Endothelial cell of umbilical vein (primary cell): ENCODE measurements around the gene ZNF33B. TPM values are rescaled to one million over a fixed set of nuclear protein-coding genes. Genes with fewer than 3 reads are reported as not detected.

ENCODE experiments used
- BruUV-seq: library from RNA; stranded (reverse); fragments of 400-500 nt; replicated peaks from 2 replicates; lab custom pipeline; 2021; lab: Mats Ljungman, UMichigan
- CTCF ChIA-PET: fragments of 300-600, 350-600 bp; sonication (Branson Sonifier 250); formaldehyde crosslinking; loops from one replicate; lab custom pipeline; 2021; ENCODE audit warnings: antibody characterized with exemption, inconsistent platforms; lab: Charles Lee
- POLR2A ChIA-PET: fragments of 300-600, 350-600 bp; sonication (Branson Sonifier 250); formaldehyde crosslinking; loops from one replicate; lab custom pipeline; 2021; ENCODE audit warnings: antibody characterized with exemption, inconsistent platforms; lab: Charles Lee
- DNase-seq: peaks from one replicate; pipeline ENCODE4 v3.0.0-alpha.2; 2011; ENCODE audit warnings: low read depth, low spot score
- FAIRE-seq: peaks from 2 replicates; lab custom pipeline; 2011; peaks lifted over from hg19 to GRCh38; lab: Jason Lieb, UNC
- H2AFZ ChIP-seq: 2 replicates; pipeline ENCODE4 v1.6.0; 2012; ENCODE audit warnings: low read depth, low read length, control low read depth, inconsistent platforms
- H3K27ac ChIP-seq: 2 replicates; pipeline ENCODE4 v1.5.1; 2011; ENCODE audit warnings: low read depth, mild to moderate bottlenecking, control low read depth, low read length, moderate library complexity; ENCODE audit not compliant: insufficient read depth
- H3K27me3 ChIP-seq, 2 experiments: 2 replicates each; pipeline versions ENCODE4 v1.6.0 to v1.6.1; 2011; ENCODE audit warnings: low read length in 2 of 2, mixed read lengths in 1 of 2; ENCODE audit not compliant: control insufficient read depth in 2 of 2, insufficient read depth in 2 of 2
- H3K36me3 ChIP-seq, 2 experiments: 2 replicates in 1 of 2; 3 replicates in 1 of 2; pipeline ENCODE4 v1.5.1; 2011; ENCODE audit warnings: low read length in 2 of 2, mild to moderate bottlenecking in 1 of 2, moderate library complexity in 1 of 2; ENCODE audit not compliant: control insufficient read depth in 2 of 2, insufficient read depth in 2 of 2; ENCODE audit errors: extremely low read depth in 1 of 2
- H3K4me1 ChIP-seq: 3 replicates; pipeline ENCODE4 v1.5.1; 2011; ENCODE audit warnings: mild to moderate bottlenecking, low read length; ENCODE audit not compliant: control insufficient read depth, insufficient read depth; ENCODE audit errors: extremely low read depth
- H3K4me2 ChIP-seq: 2 replicates; pipeline ENCODE4 v1.6.1; 2011; ENCODE audit warnings: low read length, control low read depth, mixed read lengths; ENCODE audit not compliant: insufficient read depth
- H3K4me3 ChIP-seq, 3 experiments: fragments of 200-600 bp in 1 of 3; sonication (generic), shearing (Covaris generic) in 1 of 3; replicated peaks in 1 of 3; 2 replicates each; pipeline ENCODE4 v1.5.1; 2011 to 2016; ENCODE audit warnings: control low read depth in 3 of 3, low read length in 3 of 3, mild to moderate bottlenecking in 2 of 3, inconsistent platforms in 1 of 3, low read depth in 1 of 3, moderate library complexity in 1 of 3; ENCODE audit not compliant: insufficient read depth in 1 of 3
- H3K79me2 ChIP-seq: 2 replicates; pipeline ENCODE4 v1.6.0; 2012; ENCODE audit warnings: low read length, inconsistent platforms; ENCODE audit not compliant: control insufficient read depth, insufficient read depth
- H3K9ac ChIP-seq: replicated peaks from 2 replicates; pipeline ENCODE3; 2011; ENCODE audit warnings: low read length, control low read depth; ENCODE audit not compliant: insufficient read depth; ENCODE audit errors: extremely low read depth
- H3K9me1 ChIP-seq: replicated peaks from 3 replicates; pipeline ENCODE4 v1.6.0; 2011; ENCODE audit warnings: mild to moderate bottlenecking, low read length; ENCODE audit not compliant: control insufficient read depth, insufficient read depth; ENCODE audit errors: extremely low read depth
- H3K9me3 ChIP-seq: replicated peaks from 2 replicates; pipeline ENCODE4 v1.5.1; 2012; ENCODE audit warnings: low read length, inconsistent platforms; ENCODE audit not compliant: control insufficient read depth, insufficient read depth
- H4K20me1 ChIP-seq: replicated peaks from 2 replicates; pipeline ENCODE3; 2011; ENCODE audit warnings: mild to moderate bottlenecking, low read length; ENCODE audit not compliant: control insufficient read depth, insufficient read depth; ENCODE audit errors: extremely low read depth
- EZH2 ChIP-seq: IDR thresholded peaks from 2 replicates; pipeline ENCODE4 v1.6.1; 2012; ENCODE audit warnings: borderline replicate concordance, low read depth, mild to moderate bottlenecking, moderate library complexity, low read length, inconsistent platforms; ENCODE audit not compliant: severe bottlenecking
- FOS ChIP-seq: IDR thresholded peaks from 2 replicates; pipeline ENCODE4 v1.6.1; 2011; ENCODE audit warnings: mild to moderate bottlenecking, low read length, moderate library complexity, borderline replicate concordance; ENCODE audit not compliant: insufficient read depth
- GATA2 ChIP-seq: IDR thresholded peaks from 2 replicates; pipeline ENCODE4 v1.7.0; 2011; ENCODE audit warnings: low read depth, mild to moderate bottlenecking, moderate library complexity, mixed read lengths, low read length; ENCODE audit not compliant: insufficient read length, insufficient read depth
- JUN ChIP-seq: IDR thresholded peaks from 2 replicates; pipeline ENCODE4 v1.6.1; 2011; ENCODE audit warnings: borderline replicate concordance, low read depth; ENCODE audit not compliant: insufficient read length, insufficient read depth
- MAX ChIP-seq: IDR thresholded peaks from 2 replicates; pipeline ENCODE4 v1.6.1; 2011; ENCODE audit not compliant: insufficient read depth, insufficient read length
- MYC ChIP-seq: IDR thresholded peaks from one replicate; pipeline ENCODE4 v1.6.1; 2011; ENCODE audit warnings: mild to moderate bottlenecking, low read depth, low read length
- POLR2A ChIP-seq: IDR thresholded peaks from 2 replicates; pipeline ENCODE4 v1.6.1; 2012; ENCODE audit warnings: low read depth, mild to moderate bottlenecking, control low read depth, low read length
- POLR2AphosphoS5 ChIP-seq: IDR thresholded peaks from 2 replicates; pipeline ENCODE4 v1.6.1; 2012; ENCODE audit warnings: low read depth, mild to moderate bottlenecking, control low read depth, low read length, moderate library complexity; ENCODE audit not compliant: insufficient read depth
- dilution Hi-C: fragments of 300-500 bp; cut with MboI; formaldehyde crosslinking; loops from one replicate; pipeline ENCODE4 v1.15.0; 2019; ENCODE audit warnings: low sequenced_read_pairs; ENCODE audit not compliant: extremely low pct_ligation_motif_present
- intact Hi-C: fragments of 100-400 bp; cut with micrococcal nuclease; formaldehyde crosslinking; loops from one replicate; pipeline ENCODE4 v1.10.0; 2022
- polyA plus RNA-seq, 4 experiments: library from polyadenylated mRNA; depleted of rRNA in 3 of 4; stranded (reverse) in 3 of 4; unstranded in 1 of 4; fragments of >200 nt; gene quantifications; 2 replicates each; pipeline versions ENCODE4 v1.2.1 to v1.2.3, GENCODE V29; 2011 to 2012; ENCODE audit warnings: missing spikeins in 1 of 4
- total RNA-seq: library from RNA; stranded (reverse); gene quantifications from 2 replicates; pipeline ENCODE4 v1.2.3, GENCODE V29; 2021
- TF ChIP-seq, protein P1 (sequence below), 2 donors: IDR thresholded peaks; 1 replicate in 1 of 2; 2 replicates in 1 of 2; pipeline ENCODE4 v1.5.1; 2011; ENCODE audit warnings: low read length in 2 of 2, mild to moderate bottlenecking in 2 of 2, moderate library complexity in 2 of 2, control low read depth in 1 of 2, inconsistent platforms in 1 of 2, low read depth in 1 of 2; ENCODE audit not compliant: insufficient read depth in 1 of 2; ENCODE audit errors: extremely low read depth in 1 of 2

Gene ZNF33B
- total and polyA plus RNA-seq, 2 donors (not counting 3 experiments of a cell fraction or from before 2014, with no cell fraction given) = 14.0 to 15.3 TPM

DNA sequence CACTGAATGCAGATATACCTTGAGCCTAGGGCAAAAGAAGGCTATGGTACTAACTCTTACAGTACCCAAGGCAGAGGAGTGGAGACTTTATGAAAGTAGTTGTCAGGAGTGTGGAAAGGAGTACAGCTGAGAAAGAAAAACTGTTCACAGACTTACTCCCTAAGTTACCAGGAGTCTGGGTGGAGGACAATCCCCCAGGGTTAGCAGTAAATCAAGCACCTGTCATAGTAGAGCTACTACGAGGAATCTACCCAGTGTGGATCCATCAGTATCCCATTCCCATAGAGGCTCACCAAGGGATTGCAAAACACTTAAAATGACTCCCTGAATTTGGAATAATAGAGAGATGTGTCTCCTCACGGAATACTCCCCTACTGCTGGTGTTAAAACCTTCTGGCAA is 10.1 kb upstream of the ZNF33B start:
- H3K4me1 ChIP-seq = no peaks in the 10 kb centered on the region
- TF ChIP-seq, protein P1, sequence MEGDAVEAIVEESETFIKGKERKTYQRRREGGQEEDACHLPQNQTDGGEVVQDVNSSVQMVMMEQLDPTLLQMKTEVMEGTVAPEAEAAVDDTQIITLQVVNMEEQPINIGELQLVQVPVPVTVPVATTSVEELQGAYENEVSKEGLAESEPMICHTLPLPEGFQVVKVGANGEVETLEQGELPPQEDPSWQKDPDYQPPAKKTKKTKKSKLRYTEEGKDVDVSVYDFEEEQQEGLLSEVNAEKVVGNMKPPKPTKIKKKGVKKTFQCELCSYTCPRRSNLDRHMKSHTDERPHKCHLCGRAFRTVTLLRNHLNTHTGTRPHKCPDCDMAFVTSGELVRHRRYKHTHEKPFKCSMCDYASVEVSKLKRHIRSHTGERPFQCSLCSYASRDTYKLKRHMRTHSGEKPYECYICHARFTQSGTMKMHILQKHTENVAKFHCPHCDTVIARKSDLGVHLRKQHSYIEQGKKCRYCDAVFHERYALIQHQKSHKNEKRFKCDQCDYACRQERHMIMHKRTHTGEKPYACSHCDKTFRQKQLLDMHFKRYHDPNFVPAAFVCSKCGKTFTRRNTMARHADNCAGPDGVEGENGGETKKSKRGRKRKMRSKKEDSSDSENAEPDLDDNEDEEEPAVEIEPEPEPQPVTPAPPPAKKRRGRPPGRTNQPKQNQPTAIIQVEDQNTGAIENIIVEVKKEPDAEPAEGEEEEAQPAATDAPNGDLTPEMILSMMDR (IDR thresholded peaks at IDR 0.05; ENCODE audit: extremely low read depth in 1 of 2, insufficient read depth in 1 of 2, low read depth in 1 of 2, low read length in 2 of 2) = no peak
- TF ChIP-seq JUN (no peak), GATA2 (no peak), FOS (no peak), EZH2 (no peak), POLR2A (no peak), POLR2AphosphoS5 (no peak), MYC (no peak), MAX (no peak)
- no peaks in the 10 kb centered on the region for H3K79me2 ChIP-seq
- BruUV-seq = no TSS peak
- H3K36me3 ChIP-seq = no peaks in the 10 kb centered on the region
- no peak overlapping the region for H3K27ac ChIP-seq
- no peak overlapping the region for H3K9ac ChIP-seq
- POLR2A ChIA-PET = no interaction called here
- no peak for FAIRE-seq
- H2AFZ ChIP-seq = no peak overlapping the region
- DNase-seq = no peak
- H3K9me3 ChIP-seq = no peaks in the 10 kb centered on the region
- H3K4me2 ChIP-seq = no peak overlapping the region
- H3K9me1 ChIP-seq = no peaks in the 10 kb centered on the region
- H4K20me1 ChIP-seq = no peaks in the 10 kb centered on the region
- CTCF ChIA-PET = no interaction called here
- no peaks in the 10 kb centered on the region for H3K27me3 ChIP-seq
- H3K4me3 ChIP-seq = no peak overlapping the region
- dilution Hi-C loops = no loop called here
- intact Hi-C loops = no loop called here
